Lower lobe of right lung (tissue), 2 donors: Measurements from ENCODE around the gene CCL23. TPM values are rescaled to one million over a fixed set of nuclear protein-coding genes. Genes with fewer than 3 reads are reported as not detected.
"Not testable (repeated sequence)": the region's sequence is repeated elsewhere in the genome, so short reads cannot be mapped to it uniquely, and the experiment has no call there.

Experiments used
- ATAC-seq, 2 donors: fragments of 200-7000 bp; cut with Tn5 transposase; one replicate each; pipeline ENCODE4 v1.9.1; 2020 to 2022; ENCODE audit warnings: mild to moderate bottlenecking in 2 of 2, moderate library complexity in 2 of 2
- DNase-seq: peaks from one replicate; pipeline ENCODE4 v3.0.0-alpha.2; 2020
- H3K27ac ChIP-seq: fragments of 200-600 bp; one replicate; pipeline ENCODE4 v1.8.0; 2022
- H3K27me3 ChIP-seq: fragments of 200-600 bp; one replicate; pipeline ENCODE4 v1.8.0; 2022; ENCODE audit warnings: low read depth
- H3K36me3 ChIP-seq: fragments of 200-600 bp; one replicate; pipeline ENCODE4 v1.8.0; 2022; ENCODE audit warnings: mild to moderate bottlenecking
- H3K4me1 ChIP-seq: fragments of 200-600 bp; one replicate; pipeline ENCODE4 v1.8.0; 2022
- H3K4me3 ChIP-seq: fragments of 200-600 bp; one replicate; pipeline ENCODE4 v1.8.0; 2022; ENCODE audit warnings: mild to moderate bottlenecking
- H3K9me3 ChIP-seq: fragments of 200-600 bp; one replicate; pipeline ENCODE4 v1.8.0; 2022
- intact Hi-C: fragments of 100-400 bp; cut with DNase I; formaldehyde crosslinking; loops from one replicate; pipeline ENCODE4 v1.11.0; 2022
- total RNA-seq: library from RNA; stranded (reverse); fragmentation: NEBNext Ultra II Directional; extraction: Animal tissue kit (Norgen Biotek cat#: 25700); gene quantifications from one replicate; pipeline ENCODE4 v1.2.1, GENCODE V29; 2021
- TF ChIP-seq, protein P1 (sequence below): fragments of 200-600 bp; IDR thresholded peaks from one replicate; pipeline ENCODE4 v1.8.0; 2022; ENCODE audit warnings: antibody characterized with exemption, mild to moderate bottlenecking
- donor health status: DM: no; HTN: yes; CAD: no; lungs with severe emphysema.

CCL23 gene
- total RNA-seq, 1 donor from 2014 or later: 5.1 TPM

DNA sequence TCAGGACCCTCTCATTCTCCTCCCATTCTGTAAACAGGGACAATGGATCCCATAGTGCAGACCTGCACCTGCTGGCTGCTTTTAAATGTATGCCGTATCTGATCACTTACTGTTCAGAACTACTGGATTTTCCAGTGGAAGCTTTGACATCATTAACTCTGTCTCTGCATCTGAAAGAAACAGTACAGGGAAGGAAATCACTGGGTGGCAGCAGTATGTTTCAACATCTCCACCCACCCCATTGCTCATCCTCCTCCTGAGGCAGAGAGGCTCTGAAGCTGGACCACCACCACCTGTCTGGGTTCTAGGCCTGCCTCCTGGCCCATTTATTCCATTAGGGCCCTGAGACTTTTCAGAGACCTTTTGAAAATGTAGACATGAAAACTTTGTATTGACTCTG lies 19.0 kb downstream of the CCL23 start:
- TF ChIP-seq, protein P1, sequence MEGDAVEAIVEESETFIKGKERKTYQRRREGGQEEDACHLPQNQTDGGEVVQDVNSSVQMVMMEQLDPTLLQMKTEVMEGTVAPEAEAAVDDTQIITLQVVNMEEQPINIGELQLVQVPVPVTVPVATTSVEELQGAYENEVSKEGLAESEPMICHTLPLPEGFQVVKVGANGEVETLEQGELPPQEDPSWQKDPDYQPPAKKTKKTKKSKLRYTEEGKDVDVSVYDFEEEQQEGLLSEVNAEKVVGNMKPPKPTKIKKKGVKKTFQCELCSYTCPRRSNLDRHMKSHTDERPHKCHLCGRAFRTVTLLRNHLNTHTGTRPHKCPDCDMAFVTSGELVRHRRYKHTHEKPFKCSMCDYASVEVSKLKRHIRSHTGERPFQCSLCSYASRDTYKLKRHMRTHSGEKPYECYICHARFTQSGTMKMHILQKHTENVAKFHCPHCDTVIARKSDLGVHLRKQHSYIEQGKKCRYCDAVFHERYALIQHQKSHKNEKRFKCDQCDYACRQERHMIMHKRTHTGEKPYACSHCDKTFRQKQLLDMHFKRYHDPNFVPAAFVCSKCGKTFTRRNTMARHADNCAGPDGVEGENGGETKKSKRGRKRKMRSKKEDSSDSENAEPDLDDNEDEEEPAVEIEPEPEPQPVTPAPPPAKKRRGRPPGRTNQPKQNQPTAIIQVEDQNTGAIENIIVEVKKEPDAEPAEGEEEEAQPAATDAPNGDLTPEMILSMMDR: no peak
- Histone ChIP-seq H3K9me3 (no peaks in the 10 kb centered on the region), H3K27ac (no peak overlapping the region), H3K36me3 (no peaks in the 10 kb centered on the region), H3K4me1 (peaks cover 5% of the 10 kb centered on the region), H3K27me3 (no peaks in the 10 kb centered on the region), H3K4me3 (no peak overlapping the region)
- intact Hi-C loops: no loop called here
- no peak for ATAC-seq
- no peak for DNase-seq

DNA sequence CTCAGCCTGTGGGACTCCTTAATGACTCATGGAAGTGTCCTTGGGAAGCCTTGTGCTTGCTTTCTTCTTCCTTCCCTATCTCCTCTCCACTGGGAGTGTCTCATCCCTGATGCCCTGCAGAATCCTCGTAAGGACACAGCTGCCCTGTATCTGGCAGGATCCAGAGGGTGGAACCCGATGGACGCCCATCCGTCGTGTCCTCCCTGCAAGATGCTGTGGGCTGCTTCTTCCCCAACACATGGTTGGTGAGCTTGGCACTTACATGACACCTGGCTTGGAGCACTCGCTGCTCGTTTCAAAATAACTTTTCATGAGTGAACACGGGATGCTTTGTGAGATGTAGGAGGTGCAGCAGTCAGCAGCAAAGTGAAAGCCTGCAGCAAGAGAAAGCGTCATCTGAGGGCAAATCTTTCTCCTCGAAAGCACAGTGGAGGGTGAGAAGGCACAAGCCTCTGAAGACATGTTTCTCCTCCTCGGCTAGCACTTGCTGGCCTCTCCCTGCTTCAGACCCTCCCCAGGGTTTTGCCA lies 19.7 kb downstream of the CCL23 start:
- DNase-seq (no peak), ATAC-seq (no peak)
- Histone ChIP-seq H3K27ac (no peak overlapping the region), H3K9me3 (no peaks in the 10 kb centered on the region), H3K4me3 (no peak overlapping the region), H3K36me3 (no peaks in the 10 kb centered on the region), H3K27me3 (no peaks in the 10 kb centered on the region), H3K4me1 (peaks cover 5% of the 10 kb centered on the region)
- intact Hi-C loops: no loop called here
- TF ChIP-seq, protein P1: no peak

DNA sequence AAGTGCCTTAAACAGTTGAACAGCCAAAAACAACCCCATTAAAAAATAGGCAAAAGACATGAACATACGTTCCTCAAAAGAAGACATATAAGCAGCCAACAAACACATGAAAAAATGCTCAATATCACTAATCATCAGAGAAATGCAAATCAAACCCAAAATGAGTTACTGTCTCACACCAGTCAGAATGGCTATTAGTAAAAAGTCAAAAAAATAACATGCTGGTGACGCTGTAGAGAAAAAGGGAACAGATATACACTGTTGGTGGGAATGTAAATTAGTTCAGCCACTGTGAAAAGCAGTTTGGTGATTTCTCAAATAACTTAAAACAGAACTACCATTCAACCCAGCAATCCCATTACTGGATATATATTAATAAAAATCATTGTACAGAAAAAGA lies 22.4 kb downstream of the CCL23 start:
- H3K36me3 ChIP-seq, intact Hi-C loops, ATAC-seq, DNase-seq, H3K27me3 ChIP-seq, H3K27ac ChIP-seq, H3K4me1 ChIP-seq, H3K9me3 ChIP-seq, H3K4me3 ChIP-seq: not testable (repeated sequence)

DNA sequence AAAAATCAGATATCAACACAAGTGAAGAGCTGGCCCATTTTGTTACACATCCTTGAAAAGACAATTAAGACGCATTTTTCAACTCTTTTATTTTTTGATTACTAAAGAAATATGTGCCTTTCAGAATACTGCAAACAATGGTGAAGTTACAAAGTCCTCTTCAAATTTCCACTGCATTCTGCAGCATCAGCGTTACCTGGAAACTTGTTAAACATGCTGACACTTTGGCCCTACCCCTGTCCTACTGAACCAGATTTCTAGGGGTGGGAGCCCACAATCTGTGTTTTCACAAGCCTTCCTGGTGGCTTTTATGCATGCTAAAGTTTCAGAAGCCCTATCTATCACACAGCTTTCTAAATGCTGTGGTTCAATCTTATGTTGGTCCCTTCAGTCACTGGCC lies 26.7 kb downstream of the CCL23 start:
- Histone ChIP-seq H3K27ac (no peak overlapping the region), H3K4me3 (no peak overlapping the region), H3K9me3 (no peaks in the 10 kb centered on the region), H3K36me3 (no peaks in the 10 kb centered on the region), H3K27me3 (no peaks in the 10 kb centered on the region), H3K4me1 (peaks cover 8% of the 10 kb centered on the region)
- ATAC-seq (no peak), DNase-seq (no peak)
- TF ChIP-seq, protein P1: no peak
- intact Hi-C loops: no loop called here

DNA sequence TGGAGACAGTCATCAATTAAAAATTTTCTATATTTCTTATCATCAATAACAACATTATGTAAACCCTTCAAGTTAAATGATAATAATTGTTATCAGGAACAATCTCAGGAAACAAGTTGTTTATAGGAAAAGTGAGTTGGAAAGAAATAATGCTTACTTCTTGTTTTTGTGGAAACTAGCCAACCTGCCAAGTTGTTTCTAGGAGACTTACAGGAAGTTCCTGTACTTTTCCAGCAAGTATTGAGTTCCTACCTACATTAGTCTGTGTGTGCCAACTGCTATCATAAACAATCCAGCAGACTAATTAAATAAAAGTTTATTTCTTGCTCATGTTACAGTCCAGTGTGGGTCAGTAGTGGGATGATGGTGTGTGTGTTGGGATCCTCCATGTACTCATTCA lies 29.6 kb downstream of the CCL23 start:
- Histone ChIP-seq H3K9me3 (no peaks in the 10 kb centered on the region), H3K4me1 (peaks cover 8% of the 10 kb centered on the region), H3K27ac (no peak overlapping the region), H3K4me3 (no peak overlapping the region), H3K36me3 (no peaks in the 10 kb centered on the region), H3K27me3 (no peaks in the 10 kb centered on the region)
- DNase-seq (no peak), ATAC-seq (peak in 1 of 2 donors; percentile 42)
- intact Hi-C loops: no loop called here
- TF ChIP-seq, protein P1: no peak

DNA sequence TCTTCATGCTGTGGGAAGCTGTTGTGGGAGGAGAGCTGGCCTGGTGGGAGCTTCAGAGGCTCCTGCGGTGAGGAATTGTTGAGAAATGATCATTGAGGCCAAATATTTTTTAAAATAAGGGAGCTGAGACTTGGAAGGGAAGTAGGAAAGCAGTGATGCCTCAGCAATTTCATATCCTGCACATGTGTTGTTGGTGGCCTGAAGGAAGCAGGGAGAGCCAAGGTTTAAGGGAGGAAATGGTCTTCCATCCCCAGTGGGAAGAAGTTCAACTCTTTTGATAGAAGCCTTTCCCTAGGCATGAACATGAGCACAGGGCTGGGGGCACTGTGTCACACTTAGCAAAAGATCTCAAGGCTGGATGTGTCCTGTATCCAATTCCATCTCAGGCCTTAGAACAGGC lies 31.1 kb downstream of the CCL23 start, which contains the start of gene CCL14:
CCL14 (minus strand) TSS at position 87 of the 400 bp plus-strand sequence; CDS start at position 7, 80 bp downstream.
- DNase-seq: no peak
- Histone ChIP-seq H3K27ac (no peak within 1 kb of the TSS), H3K4me1 (peaks cover 8% of the 10 kb centered on the region), H3K27me3 (no peaks in the 10 kb centered on the region), H3K4me3 (peak within 1 kb of the TSS; percentile 27), H3K9me3 (no peaks in the 10 kb centered on the region), H3K36me3 (no peaks in the 10 kb centered on the region)
- no peak for ATAC-seq
- TF ChIP-seq, protein P1: no peak
- intact Hi-C loops: no loop called here
